ENCODE results near the gene UQCC5. TPM values are rescaled to one million over a fixed set of nuclear protein-coding genes. Genes with fewer than 3 reads are reported as not detected.

The UQCC5 gene
- total and polyA plus RNA-seq, 10 donors, result 2.7 to 41.5 (median 12.0) TPM

DNA sequence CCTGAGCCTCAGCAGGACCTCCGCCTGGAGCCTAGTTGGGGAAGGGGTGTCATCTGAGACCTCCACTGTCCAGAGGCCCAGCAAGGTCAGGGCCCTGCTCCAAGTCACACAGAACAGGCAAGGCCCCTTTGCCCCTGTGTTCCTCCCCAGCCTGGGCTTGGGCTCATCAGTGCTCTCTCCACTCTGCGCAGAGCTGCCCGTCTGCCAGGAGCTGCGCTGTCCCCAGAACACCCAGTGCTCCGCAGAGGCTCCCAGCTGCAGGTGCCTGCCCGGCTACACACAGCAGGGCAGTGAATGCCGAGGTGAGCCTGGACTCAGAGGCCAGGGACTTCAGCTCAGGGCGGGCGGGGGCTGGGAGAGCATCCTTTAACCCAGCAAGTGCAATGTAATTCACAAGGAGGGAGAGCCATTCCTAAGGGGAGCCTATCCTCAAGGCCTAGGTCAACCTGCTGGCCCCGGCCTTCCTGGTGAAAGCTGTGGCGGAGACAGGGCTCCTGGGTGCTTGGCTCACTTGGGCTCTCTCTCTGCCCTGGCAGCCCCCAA, 33.5 kb upstream of the UQCC5 start:
- no peak overlapping the region for H3K4me3 ChIP-seq
- H3K4me1 ChIP-seq, result peaks cover 9 to 39% (median 22%) of the 10 kb centered on the region in 6 donors
- DNase-seq, result no peak
- peaks cover 0 to 80% (median 17%) of the 10 kb centered on the region in 6 donors for H3K36me3 ChIP-seq
- intact Hi-C loops (cut with DNase I; ENCODE audit: low total_unique reads), result no loop called here
- H3K27me3 ChIP-seq (replicated peaks in 1 of 7), result no peaks in the 10 kb centered on the region
- H3K9me3 ChIP-seq, result no peaks in the 10 kb centered on the region
- no peak overlapping the region for H3K27ac ChIP-seq
- WGBS, 5 donors, result 89 to 95% (median 92%) methylated on average over 6 to 11 of the region's 11 CpGs; no CpG with 5 or more reads in 1 of the 5 donors
- TF ChIP-seq POLR2AphosphoS5 (IDR thresholded peaks at IDR 0.05) (peak in 1 of 3 donors; percentile 44), POLR2A (IDR thresholded peaks at IDR 0.05) (no peak)

DNA sequence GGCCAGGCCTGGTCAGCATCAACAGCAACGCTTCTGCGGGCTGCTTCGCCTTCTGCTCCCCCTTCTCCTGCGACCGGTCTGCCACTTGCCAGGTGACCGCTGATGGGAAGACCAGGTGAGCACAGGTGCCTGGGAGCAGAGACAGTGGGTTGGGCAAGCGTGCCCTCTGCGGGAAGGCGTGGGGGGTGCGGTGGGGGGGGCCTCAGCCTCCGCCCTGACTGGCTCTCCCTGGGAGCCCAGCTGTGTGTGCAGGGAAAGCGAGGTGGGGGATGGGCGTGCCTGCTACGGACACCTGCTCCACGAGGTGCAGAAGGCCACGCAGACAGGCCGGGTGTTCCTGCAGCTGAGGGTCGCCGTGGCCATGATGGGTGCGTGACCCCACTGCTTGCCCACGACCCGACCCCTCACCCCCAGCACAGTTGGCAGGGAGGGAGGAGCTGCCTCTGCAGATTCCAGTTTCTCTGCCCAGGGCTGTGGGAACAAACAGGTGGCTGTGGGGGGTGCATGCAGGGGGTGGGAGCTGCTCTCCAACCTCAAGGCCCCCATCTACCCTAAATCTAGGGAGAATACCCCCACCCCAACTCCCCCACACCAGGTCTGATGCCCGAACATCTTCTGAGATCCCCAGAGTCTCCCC, 32.5 kb upstream of the UQCC5 start:
- no peaks in the 10 kb centered on the region for H3K9me3 ChIP-seq
- peaks cover 0 to 81% (median 22%) of the 10 kb centered on the region in 6 donors for H3K36me3 ChIP-seq
- no peaks in the 10 kb centered on the region for H3K27me3 ChIP-seq (replicated peaks in 1 of 7)
- TF ChIP-seq POLR2A (IDR thresholded peaks at IDR 0.05), result no peak
- TF ChIP-seq, protein P1, sequence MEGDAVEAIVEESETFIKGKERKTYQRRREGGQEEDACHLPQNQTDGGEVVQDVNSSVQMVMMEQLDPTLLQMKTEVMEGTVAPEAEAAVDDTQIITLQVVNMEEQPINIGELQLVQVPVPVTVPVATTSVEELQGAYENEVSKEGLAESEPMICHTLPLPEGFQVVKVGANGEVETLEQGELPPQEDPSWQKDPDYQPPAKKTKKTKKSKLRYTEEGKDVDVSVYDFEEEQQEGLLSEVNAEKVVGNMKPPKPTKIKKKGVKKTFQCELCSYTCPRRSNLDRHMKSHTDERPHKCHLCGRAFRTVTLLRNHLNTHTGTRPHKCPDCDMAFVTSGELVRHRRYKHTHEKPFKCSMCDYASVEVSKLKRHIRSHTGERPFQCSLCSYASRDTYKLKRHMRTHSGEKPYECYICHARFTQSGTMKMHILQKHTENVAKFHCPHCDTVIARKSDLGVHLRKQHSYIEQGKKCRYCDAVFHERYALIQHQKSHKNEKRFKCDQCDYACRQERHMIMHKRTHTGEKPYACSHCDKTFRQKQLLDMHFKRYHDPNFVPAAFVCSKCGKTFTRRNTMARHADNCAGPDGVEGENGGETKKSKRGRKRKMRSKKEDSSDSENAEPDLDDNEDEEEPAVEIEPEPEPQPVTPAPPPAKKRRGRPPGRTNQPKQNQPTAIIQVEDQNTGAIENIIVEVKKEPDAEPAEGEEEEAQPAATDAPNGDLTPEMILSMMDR (IDR thresholded peaks at IDR 0.05 in 8 of 11, conservative IDR thresholded peaks at IDR 0.05 in 3 of 11), result no peak
- TF ChIP-seq POLR2AphosphoS5 (IDR thresholded peaks at IDR 0.05), result peak in 1 of 3 donors; percentile 20
- no peak overlapping the region for H3K27ac ChIP-seq
- no peak overlapping the region for H3K4me3 ChIP-seq
- DNase-seq, result no peak
- intact Hi-C loops (cut with DNase I; ENCODE audit: low total_unique reads), result no loop called here
- 80 to 88% (median 83%) methylated on average over 3 to 23 of the region's 23 CpGs for WGBS, 5 donors
- H3K4me1 ChIP-seq, result peaks cover 4 to 28% (median 12%) of the 10 kb centered on the region in 6 donors

DNA sequence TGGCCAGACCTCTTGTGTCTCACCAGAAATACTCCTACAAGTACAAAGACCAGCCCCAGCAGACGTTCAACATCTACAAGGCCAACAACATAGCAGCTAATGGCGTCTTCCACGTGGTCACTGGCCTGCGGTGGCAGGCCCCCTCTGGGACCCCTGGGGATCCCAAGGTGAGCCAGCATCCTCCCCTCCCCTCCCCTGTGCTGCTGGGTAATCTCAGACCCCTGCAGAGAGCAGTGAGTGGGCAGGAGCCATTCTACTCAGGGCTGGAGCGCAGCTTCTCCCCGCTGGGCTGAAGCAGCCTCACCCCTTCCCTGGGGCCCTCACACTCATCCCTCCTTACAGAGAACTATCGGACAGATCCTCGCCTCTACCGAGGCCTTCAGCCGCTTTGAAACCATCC, 31.4 kb upstream of the UQCC5 start:
- no peak overlapping the region for H3K27ac ChIP-seq
- no peaks in the 10 kb centered on the region for H3K27me3 ChIP-seq (replicated peaks in 1 of 7)
- DNase-seq, result no peak
- TF ChIP-seq POLR2AphosphoS5 (IDR thresholded peaks at IDR 0.05) (no peak), POLR2A (IDR thresholded peaks at IDR 0.05) (no peak)
- TF ChIP-seq, protein P1 (IDR thresholded peaks at IDR 0.05 in 8 of 11, conservative IDR thresholded peaks at IDR 0.05 in 3 of 11), result no peak
- H3K9me3 ChIP-seq, result no peaks in the 10 kb centered on the region
- peaks cover 0 to 91% (median 24%) of the 10 kb centered on the region in 6 donors for H3K36me3 ChIP-seq
- 84 to 95% (median 84%) methylated on average over 10 of the region's 10 CpGs for WGBS, 5 donors
- intact Hi-C loops (cut with DNase I; ENCODE audit: low total_unique reads), result no loop called here
- peaks cover 0 to 20% (median 6%) of the 10 kb centered on the region in 6 donors for H3K4me1 ChIP-seq
- no peak overlapping the region for H3K4me3 ChIP-seq

DNA sequence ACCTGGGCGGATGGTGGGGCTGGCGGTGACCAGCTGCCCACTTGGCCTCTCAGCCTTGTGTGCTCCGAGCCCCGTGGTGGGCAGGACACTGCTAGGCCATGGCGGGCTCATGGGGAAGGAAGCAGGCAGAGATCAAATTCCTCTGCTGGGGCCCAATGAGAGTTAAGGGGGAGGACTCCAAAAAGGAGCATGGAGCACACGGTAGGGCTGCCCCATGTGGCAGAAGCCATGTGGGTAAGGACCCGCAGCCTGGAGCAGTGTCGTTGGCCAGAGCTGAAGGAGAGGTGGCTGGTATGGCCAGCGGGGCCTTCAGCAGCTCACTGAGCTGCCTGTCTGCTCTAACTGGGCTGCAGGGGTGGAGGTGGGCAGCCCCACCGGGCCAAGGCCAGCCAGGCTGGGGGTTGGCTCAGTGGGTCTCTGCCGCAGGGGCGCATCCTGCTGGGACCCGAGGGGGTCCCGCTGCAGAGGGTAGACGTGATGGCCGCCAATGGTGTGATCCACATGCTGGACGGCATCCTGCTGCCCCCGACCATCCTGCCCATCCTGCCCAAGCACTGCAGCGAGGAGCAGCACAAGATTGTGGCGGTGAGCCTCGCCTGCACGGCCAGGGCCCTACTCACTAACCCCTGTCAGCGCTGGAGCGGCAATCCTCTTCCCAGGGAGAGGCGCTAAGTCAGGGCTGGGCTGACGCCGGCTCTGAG, 30.0 kb upstream of the UQCC5 start:
- Histone ChIP-seq H3K4me3 (no peak overlapping the region), H3K36me3 (peaks cover 0 to 100% (median 24%) of the 10 kb centered on the region in 6 donors), H3K27me3 (replicated peaks in 1 of 7) (no peaks in the 10 kb centered on the region), H3K4me1 (peaks cover 0 to 6% (median 0%) of the 10 kb centered on the region in 6 donors), H3K9me3 (no peaks in the 10 kb centered on the region), H3K27ac (no peak overlapping the region)
- DNase-seq, result no peak
- no peak for TF ChIP-seq POLR2A (IDR thresholded peaks at IDR 0.05)
- peak in 1 of 3 donors; percentile 51 for TF ChIP-seq POLR2AphosphoS5 (IDR thresholded peaks at IDR 0.05)
- 79 to 91% (median 86%) methylated on average over 21 to 27 of the region's 27 CpGs for WGBS, 5 donors
- intact Hi-C loops (cut with DNase I; ENCODE audit: low total_unique reads), result no loop called here

DNA sequence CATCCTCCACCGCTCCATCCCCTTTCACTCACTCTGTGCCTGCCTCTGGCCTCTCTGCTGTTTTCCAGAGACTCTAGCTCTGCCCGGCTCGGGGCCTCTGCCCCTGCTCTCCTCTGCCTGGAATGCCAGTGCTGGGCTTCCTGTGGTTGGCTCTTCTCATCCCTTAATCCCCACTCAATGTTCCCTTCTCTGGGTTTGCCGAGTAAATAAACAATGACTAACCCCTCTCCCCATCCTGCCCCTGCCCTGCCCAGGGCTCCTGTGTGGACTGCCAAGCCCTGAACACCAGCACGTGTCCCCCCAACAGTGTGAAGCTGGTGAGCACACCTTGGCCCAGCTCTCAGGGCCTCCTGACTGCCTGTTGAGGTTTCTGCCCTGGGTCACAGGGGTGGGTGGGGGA, 29.0 kb upstream of the UQCC5 start:
- no peak overlapping the region for H3K4me3 ChIP-seq
- H3K27ac ChIP-seq, result no peak overlapping the region
- no peaks in the 10 kb centered on the region for H3K27me3 ChIP-seq (replicated peaks in 1 of 7)
- no peaks in the 10 kb centered on the region for H3K4me1 ChIP-seq
- H3K9me3 ChIP-seq, result no peaks in the 10 kb centered on the region
- DNase-seq, result no peak
- TF ChIP-seq POLR2AphosphoS5 (IDR thresholded peaks at IDR 0.05) (no peak), POLR2A (IDR thresholded peaks at IDR 0.05) (no peak)
- TF ChIP-seq, protein P1 (IDR thresholded peaks at IDR 0.05 in 8 of 11, conservative IDR thresholded peaks at IDR 0.05 in 3 of 11), result no peak
- intact Hi-C loops (cut with DNase I; ENCODE audit: low total_unique reads), result no loop called here
- 76 to 96% (median 87%) methylated on average over 5 of the region's 5 CpGs for WGBS, 5 donors
- peaks cover 0 to 100% (median 24%) of the 10 kb centered on the region in 6 donors for H3K36me3 ChIP-seq

Data from spleen (tissue), 11 donors.